IPS DF 4.7 (cell line): Measurements from ENCODE around the gene FOLH1.
"Not testable (repeated sequence)": the region's sequence is repeated elsewhere in the genome, so short reads cannot be mapped to it uniquely, and the experiment has no call there.

ENCODE experiments used
- DNase-seq: peaks from one replicate; pipeline ENCODE4 v3.0.0-alpha.2; 2013; ENCODE audit warnings: low spot score; ENCODE audit errors: extremely low read depth

FOLH1 gene

GRCh38 chr11:49177936-49178335 lies 30.5 kb downstream of the FOLH1 start:
- not testable (repeated sequence) for DNase-seq

DNA sequence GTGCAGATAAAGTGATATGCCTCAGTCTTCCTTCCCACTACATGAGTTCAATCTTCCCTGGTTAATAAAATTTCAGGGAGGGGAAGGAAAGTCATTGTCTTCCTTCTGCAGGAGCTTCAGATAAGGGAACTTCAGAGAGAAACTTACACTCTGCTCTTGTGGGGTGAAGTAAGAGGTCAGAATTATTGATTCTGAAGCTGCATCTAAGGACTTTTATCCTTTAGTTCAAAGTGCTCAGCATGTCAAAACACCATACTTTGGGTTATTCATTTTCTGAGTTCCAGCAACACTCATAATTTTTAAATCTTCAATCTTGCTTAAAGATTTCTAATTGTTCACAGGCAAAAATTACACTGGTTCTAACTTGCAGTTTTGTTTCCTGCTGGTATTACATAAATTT lies 33.0 kb downstream of the FOLH1 start:
- DNase-seq, result not testable (repeated sequence)

- DNase-seq, result not testable (repeated sequence)
Measured at GRCh38 chr11:49174691-49175366, 33.6 kb downstream of the FOLH1 start.

DNA sequence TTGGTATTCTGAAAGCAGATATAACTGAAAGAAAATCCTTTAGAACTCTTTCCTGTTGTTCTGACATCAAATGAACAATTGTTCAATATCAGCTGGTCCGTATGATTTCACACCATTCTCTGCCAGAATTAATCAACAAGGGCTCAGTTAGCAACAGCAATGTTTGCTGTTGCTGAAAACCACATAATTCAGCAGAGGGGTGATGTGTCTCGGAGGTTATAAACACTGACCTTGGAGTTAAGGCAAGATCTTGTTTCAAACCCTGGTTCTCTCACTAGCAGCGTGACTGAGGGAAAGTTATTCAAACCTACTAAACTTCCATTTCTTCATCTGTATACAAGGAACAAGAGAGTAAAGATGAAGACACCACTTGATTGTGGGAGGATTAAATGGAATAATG lies 36.8 kb downstream of the FOLH1 start:
- not testable (repeated sequence) for DNase-seq

GRCh38 chr11:49169579-49169978 lies 38.8 kb downstream of the FOLH1 start:
- DNase-seq, result not testable (repeated sequence)

DNA sequence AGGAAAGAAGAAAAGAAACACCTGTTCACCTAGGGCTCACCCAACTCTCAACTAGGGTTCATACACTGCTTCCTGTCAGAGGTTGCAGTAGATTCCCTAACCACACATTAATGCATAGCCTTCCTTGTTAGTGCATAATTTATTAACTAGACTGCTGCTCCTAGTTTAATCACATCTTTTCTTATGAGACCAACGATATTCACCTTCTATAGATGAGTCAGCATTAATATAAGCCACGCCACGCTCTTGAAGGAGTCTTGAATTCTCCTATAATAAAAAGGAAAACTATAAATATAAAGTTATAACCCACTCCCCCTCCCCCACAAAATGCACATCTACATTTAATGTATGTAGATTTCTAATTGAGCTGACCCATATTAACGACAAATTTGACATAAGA lies 39.4 kb downstream of the FOLH1 start:
- DNase-seq, result not testable (repeated sequence)

- no peak for DNase-seq
Measured at GRCh38 chr11:49151211-49151610, 57.2 kb downstream of the FOLH1 start.

DNA sequence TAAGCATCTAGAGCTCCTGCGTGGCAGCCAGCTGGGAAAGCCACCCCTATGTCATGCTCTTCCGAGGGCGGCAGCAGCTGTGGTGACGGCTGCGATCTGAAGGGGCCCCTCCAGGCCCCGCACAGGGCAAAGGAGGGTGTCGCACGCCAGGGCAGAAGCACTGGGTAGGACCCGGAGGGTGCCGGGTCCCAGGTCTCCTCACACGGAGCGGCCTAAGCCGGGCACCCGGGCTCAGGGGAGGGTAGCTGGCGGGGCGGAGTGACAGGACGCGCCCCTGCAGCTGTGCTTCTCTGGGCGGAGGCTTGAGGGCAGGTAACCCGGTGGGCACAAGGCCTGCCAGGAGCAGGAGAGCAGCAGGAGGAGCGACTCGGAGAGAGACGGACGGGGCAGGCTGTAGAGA lies 106.0 kb downstream of the FOLH1 start:
- not testable (repeated sequence) for DNase-seq
